Rectal smooth muscle tissue (tissue), 1 donor: ENCODE data around the gene TSPAN14.

Source experiments
- H3K27ac ChIP-seq: one replicate; pipeline ENCODE4 v1.7.0; 2013; ENCODE audit warnings: low read depth, low read length, inconsistent platforms
- H3K27me3 ChIP-seq: one replicate; pipeline ENCODE4 v1.7.0; 2013; ENCODE audit warnings: low read length; ENCODE audit not compliant: control insufficient read depth, insufficient read depth
- H3K36me3 ChIP-seq: one replicate; pipeline ENCODE4 v1.7.0; 2013; ENCODE audit warnings: low read length; ENCODE audit not compliant: control insufficient read depth, insufficient read depth
- H3K4me1 ChIP-seq: one replicate; pipeline ENCODE4 v1.7.0; 2013; ENCODE audit warnings: low read length; ENCODE audit not compliant: control insufficient read depth, insufficient read depth
- H3K4me3 ChIP-seq: one replicate; pipeline ENCODE4 v1.7.0; 2013; ENCODE audit warnings: low read length
- H3K9ac ChIP-seq: one replicate; pipeline ENCODE4 v1.7.0; 2013; ENCODE audit warnings: low read length

The TSPAN14 gene

GRCh38 chr10:80461208-80462183 is 7.4 kb downstream of the TSPAN14 start:
- no peaks in the 10 kb centered on the region for H3K36me3 ChIP-seq
- H3K27ac ChIP-seq = peak overlapping the region; percentile 46
- peak overlapping the region; percentile 26 for H3K4me3 ChIP-seq
- H3K9ac ChIP-seq = no peak overlapping the region
- H3K27me3 ChIP-seq = no peaks in the 10 kb centered on the region
- H3K4me1 ChIP-seq = peaks cover 45% of the 10 kb centered on the region

GRCh38 chr10:80462299-80462980 is 8.3 kb downstream of the TSPAN14 start:
- Histone ChIP-seq H3K4me3 (peak overlapping the region; percentile 14), H3K9ac (no peak overlapping the region), H3K36me3 (no peaks in the 10 kb centered on the region), H3K27me3 (no peaks in the 10 kb centered on the region), H3K4me1 (peaks cover 45% of the 10 kb centered on the region), H3K27ac (peak overlapping the region; percentile 12)

DNA sequence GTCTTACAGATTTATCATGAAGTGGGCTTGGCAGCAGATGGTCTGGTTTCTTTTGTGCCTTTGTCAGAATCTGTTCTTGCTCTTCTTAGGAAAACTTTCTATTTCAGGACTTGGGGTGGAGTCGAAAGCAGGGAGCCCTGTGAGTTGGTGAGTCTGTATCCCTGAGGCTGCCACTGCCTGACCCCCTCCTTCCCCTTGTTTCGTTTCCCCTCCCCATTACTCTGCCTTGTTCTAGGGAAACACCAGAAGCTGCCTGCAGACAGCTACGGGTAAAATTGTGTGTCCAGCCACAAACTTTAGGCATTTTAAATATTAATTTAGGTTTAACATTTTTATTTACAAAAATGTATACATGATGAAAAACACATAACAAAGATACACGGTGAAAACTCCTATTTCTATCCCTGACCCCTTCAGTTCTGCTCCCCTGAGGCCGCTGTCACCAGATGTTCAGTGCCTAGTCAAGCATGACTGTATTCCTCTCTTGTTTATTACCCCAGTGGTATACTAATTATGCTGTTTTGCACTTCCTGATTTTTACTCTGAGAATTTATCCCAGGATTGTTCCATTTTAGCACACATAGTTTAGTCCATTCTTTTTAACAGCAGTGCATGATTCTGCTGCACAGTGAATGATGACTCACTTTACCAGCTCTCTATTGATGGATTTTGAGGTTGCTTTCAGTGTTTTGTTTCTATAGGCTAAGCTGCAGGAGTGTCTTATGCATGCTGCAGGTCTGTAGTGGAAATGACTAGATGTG is 9.1 kb downstream of the TSPAN14 start:
- no peak overlapping the region for H3K9ac ChIP-seq

DNA sequence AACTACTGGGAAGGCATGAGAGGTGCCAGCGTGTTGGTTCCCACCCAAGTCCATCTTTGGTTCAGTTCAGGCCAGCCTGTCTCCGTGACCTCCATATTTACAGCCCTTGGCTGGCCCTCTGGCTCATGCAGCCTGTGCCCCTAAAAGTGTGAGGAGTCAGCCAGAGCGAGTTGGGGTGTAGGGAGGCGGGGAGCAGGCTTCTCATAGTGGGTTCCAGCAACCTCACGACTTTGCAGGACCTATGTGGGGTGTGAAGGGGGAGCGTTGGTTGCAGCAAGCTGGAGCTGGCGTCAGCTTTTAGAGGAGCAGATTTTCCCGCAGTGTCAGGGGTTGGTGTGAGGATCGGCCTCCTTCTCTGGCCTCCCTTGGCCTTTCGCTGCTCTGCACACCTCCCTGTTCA is 9.8 kb downstream of the TSPAN14 start:
- Histone ChIP-seq H3K36me3 (no peaks in the 10 kb centered on the region), H3K27ac (peak overlapping the region; percentile 64), H3K4me1 (peaks cover 45% of the 10 kb centered on the region), H3K4me3 (no peak overlapping the region), H3K9ac (no peak overlapping the region), H3K27me3 (no peaks in the 10 kb centered on the region)

More for the DNA sequence above, 9.1 kb downstream of the TSPAN14 start:
- peak overlapping the region; percentile 14 for H3K4me3 ChIP-seq
- no peaks in the 10 kb centered on the region for H3K36me3 ChIP-seq
- peak overlapping the region; percentile 12 for H3K27ac ChIP-seq
- H3K4me1 ChIP-seq = peaks cover 45% of the 10 kb centered on the region
- H3K27me3 ChIP-seq = no peaks in the 10 kb centered on the region

- Histone ChIP-seq H3K27ac (peak overlapping the region; percentile 64), H3K36me3 (no peaks in the 10 kb centered on the region), H3K9ac (no peak overlapping the region), H3K27me3 (no peaks in the 10 kb centered on the region), H3K4me3 (peak overlapping the region; percentile 16), H3K4me1 (peaks cover 45% of the 10 kb centered on the region)
These were observed 10.7 kb downstream of the TSPAN14 start for GRCh38 chr10:80464557-80465450.

DNA sequence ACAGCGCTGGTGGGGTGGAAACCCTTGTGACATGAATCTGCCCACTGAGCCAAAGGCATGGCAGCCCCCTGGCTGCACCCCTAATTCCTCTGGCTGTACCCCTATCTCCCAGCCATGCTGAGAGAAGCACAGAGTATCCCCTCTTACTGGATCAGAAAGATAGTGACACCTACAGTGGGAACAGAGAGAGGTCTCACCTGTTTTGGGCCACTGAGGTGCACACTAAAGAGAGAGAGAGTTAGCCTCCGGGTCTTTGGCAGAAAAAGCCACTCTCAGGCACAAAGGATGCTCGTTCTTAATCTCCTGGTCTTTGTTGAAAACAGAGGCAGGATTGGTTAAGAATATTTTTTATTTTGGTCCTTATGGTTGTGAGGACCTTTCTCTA is 11.3 kb downstream of the TSPAN14 start:
- peak overlapping the region; percentile 14 for H3K4me3 ChIP-seq

DNA sequence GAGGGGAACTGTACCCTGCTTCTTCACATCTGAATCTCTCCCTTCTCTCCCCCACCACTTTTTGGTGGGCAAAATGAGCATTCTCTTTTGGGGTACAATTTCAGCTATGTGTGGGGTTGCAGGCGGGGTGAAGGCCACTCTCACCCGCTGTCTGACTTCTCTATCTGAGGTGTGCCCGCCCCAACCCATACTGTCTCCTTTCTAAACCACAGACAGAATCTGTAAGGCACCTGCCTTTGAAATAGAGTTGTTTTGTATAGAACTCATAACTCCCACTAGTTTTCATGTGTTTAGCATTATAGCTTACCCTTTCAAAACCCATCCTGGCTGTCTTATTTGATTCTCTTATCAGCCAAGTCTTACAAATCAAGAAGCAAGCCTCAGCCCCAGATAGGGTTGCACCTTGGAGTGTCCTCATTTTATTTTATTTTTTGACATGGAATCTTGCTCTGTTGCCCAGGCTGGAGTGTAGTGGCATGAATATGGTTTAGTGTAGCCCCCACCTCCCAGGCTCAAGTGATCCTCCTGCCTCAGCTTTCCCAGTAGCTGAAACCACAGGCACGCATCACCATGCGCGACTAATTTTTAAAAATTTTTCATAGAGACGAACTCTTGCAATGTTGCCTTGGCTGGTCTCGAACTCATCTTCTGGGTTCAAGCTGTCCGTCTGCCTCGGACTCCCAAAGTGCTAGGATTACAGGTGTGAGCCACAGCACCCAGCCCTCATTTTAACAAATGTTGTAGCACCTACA is 11.9 kb downstream of the TSPAN14 start:
- H3K4me1 ChIP-seq = peaks cover 37% of the 10 kb centered on the region
- H3K36me3 ChIP-seq = no peaks in the 10 kb centered on the region
- no peaks in the 10 kb centered on the region for H3K27me3 ChIP-seq
- no peak overlapping the region for H3K27ac ChIP-seq
- peak overlapping the region; percentile 14 for H3K4me3 ChIP-seq
- H3K9ac ChIP-seq = no peak overlapping the region

More for the DNA sequence above, 11.3 kb downstream of the TSPAN14 start:
- peak overlapping the region; percentile 64 for H3K27ac ChIP-seq
- H3K9ac ChIP-seq = no peak overlapping the region
- no peaks in the 10 kb centered on the region for H3K27me3 ChIP-seq
- no peaks in the 10 kb centered on the region for H3K36me3 ChIP-seq
- H3K4me1 ChIP-seq = peaks cover 43% of the 10 kb centered on the region

DNA sequence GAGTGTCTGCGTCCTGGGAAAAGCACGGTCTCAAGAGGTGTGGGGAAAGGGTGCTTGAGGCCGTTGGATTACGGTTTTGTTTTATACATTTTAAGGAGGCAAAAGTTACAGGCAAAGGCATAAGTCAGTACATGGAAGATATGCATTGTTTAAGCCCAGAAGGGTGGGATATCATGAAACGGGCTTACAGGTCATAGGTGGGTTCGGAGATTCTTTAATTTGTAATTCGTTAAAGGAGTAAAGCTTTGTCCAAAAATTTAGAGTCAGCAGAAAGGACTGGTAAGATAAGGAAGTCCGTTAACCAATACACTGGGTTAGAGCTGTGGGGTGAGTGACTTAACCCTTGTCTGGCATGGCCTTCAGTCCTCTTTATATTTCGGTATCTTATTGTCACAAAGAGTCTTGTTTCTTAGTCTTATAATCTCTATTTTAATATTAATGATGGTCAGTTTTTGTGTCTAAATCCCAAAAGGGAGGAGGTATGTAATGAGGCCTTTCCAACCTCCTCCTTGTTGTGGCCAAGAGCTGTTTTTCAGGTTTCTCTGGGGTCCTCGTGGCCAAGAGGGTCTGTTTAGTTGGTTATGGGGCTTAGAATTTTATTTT is 12.7 kb downstream of the TSPAN14 start:
- Histone ChIP-seq H3K9ac (no peak overlapping the region), H3K27ac (no peak overlapping the region), H3K27me3 (no peaks in the 10 kb centered on the region), H3K36me3 (no peaks in the 10 kb centered on the region), H3K4me1 (peaks cover 32% of the 10 kb centered on the region), H3K4me3 (no peak overlapping the region)

- peaks cover 24% of the 10 kb centered on the region for H3K4me1 ChIP-seq
- H3K4me3 ChIP-seq = no peak overlapping the region
- H3K27ac ChIP-seq = no peak overlapping the region
- H3K36me3 ChIP-seq = no peaks in the 10 kb centered on the region
- H3K9ac ChIP-seq = no peak overlapping the region
- H3K27me3 ChIP-seq = no peaks in the 10 kb centered on the region
These were observed 13.9 kb downstream of the TSPAN14 start for GRCh38 chr10:80468002-80468401.

DNA sequence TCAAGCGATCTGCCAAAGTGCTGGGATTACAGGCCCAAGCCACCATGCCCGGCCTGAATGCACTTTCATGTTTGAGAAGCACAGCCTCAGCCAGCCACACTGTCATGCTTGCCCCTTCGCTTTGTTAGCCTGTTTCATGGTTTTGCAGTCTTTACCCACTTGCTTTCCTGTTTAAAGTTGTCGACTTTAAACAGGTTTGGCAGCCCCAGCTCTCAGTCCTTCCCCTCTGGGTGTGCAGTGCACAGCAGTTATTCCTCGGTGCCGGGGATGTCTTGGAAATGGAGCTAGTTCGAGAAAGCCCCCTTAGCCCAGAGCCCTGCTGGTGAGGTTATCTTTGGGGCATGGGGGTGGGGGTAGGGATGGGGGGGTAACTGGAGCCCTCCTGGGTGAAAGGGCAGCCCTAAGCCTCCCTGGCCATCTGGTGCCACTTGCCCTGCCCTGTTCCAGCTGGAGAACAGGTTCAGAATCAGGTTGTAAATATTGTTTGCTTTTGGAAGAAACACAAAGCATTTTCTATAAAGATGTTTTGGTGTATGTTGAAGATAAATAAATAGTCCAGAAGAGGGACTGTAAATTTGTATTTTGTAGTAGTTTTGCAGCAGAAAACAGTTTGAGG is 14.8 kb downstream of the TSPAN14 start:
- no peak overlapping the region for H3K27ac ChIP-seq

More for the DNA sequence above, 14.8 kb downstream of the TSPAN14 start:
- no peak overlapping the region for H3K9ac ChIP-seq
- peaks cover 16% of the 10 kb centered on the region for H3K4me1 ChIP-seq
- no peaks in the 10 kb centered on the region for H3K27me3 ChIP-seq
- no peak overlapping the region for H3K4me3 ChIP-seq
- H3K36me3 ChIP-seq = peaks cover 2% of the 10 kb centered on the region
